Activated CD4-positive, alpha-beta T cell treated with anti-CD3 and anti-CD28 coated beads, Interleukin-2, amount 50 U/mL, for 24 hours (primary cell): ENCODE measurements around the gene AP3S1.
"Not testable (repeated sequence)": the region's sequence is repeated elsewhere in the genome, so short reads cannot be mapped to it uniquely, and the experiment has no call there.

Experiments used
- DNase-seq, 2 donors: peaks; one replicate each; pipeline ENCODE4 v3.0.0-alpha.2; 2020; ENCODE audit warnings: low read depth in 1 of 2, low spot score in 1 of 2

The AP3S1 gene

GRCh38 chr5:115824983-115825382 lies 16.8 kb upstream of the AP3S1 start:
- not testable (repeated sequence) for DNase-seq

GRCh38 chr5:115825948-115826347 lies 15.8 kb upstream of the AP3S1 start:
- DNase-seq = no peak

- DNase-seq = no peak
Observed at GRCh38 chr5:115829913-115830312, 11.8 kb upstream of the AP3S1 start.

DNA sequence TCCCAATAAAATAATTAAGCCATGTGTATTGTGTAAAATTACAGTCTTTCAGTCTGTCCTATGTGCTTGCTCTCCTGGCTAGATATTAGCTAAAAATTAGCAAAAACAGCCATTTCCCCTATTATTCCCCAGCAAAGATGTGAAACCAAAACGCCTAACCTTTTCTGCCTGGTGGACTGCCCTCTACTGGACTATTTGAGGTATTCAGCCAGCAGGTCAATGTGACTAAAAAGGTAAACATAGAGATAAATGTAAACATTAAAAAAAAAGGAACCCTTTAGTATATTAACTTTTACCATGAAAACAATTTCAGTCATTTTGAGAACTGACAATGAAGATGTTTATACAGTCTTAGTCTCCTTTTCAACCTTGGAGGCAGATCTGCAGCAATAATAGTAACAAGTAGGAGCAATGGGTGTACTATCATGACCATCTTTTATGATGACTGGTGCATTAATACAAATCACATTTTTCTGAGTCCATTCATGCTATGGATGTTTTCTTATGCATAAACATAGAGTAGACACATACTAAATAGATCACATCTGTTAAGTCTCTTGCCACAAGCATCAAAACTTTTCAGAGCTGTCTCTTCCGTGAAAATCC lies 10.5 kb upstream of the AP3S1 start:
- DNase-seq = no peak

- DNase-seq = no peak
Observed at GRCh38 chr5:115835481-115835880, 6.3 kb upstream of the AP3S1 start.

- DNase-seq = no peak
Observed at GRCh38 chr5:115838885-115839518, 2.7 kb upstream of the AP3S1 start.

DNA sequence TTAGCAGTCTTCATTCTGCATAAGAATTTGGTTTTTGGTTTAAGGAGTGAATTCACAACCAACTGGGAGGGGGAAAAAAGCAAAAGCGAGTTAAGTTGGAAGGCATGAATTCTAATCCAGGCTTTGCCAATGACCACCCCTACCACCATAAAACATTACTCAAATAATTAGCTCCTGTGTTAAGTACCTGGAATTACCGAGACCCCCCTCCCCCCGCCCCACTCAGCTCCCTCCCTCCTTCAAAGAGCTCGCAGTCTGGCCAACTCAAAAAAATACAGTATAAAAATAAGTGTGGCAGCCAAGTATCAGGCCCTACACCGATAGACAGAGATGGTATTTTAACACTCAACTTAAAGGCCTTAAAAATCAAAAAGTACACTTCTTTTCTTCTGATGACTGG lies 862 bp upstream of the AP3S1 start:
- DNase-seq = no peak

DNA sequence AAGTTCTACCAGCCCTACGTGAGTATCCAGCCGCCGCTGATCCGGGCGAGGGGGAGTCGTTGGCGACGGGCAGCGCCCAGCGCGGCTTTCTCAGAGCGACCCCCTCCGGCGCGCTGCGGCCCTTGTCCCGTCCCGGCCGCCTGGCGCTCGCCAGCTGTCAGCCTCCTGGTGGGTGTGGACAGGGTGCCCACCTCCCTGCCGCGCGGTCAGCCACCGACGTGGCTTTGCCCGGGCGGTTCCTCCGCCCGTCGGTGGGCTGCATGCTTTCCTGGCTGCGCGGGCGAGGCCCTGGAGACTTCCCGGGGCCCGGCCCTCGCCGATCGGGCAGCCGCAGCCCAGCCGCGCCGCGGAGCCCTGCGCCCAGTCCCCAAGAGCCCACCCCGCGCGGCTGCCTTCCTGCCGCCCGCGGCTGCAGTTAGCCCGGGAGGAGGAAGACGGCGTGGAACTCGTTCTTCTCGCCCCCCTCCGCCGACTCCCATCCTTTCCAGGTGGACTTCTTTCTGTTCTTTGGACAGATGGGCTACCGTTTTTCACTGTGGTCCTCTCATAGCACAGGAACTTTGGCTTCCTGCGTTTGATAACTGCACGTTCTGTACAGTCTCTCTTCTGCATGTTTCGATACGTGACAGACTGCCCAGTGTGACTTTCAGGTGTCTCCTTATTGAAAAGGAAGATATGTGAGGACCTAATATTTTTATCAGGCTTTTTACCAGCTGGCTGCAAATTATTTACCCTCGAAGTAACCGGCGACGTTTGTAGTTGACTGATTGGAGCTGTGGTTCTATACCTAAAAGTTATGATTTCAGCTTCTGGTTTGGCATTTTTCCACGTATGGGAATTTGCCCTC lies 577 bp downstream of the AP3S1 start:
- no peak for DNase-seq

DNA sequence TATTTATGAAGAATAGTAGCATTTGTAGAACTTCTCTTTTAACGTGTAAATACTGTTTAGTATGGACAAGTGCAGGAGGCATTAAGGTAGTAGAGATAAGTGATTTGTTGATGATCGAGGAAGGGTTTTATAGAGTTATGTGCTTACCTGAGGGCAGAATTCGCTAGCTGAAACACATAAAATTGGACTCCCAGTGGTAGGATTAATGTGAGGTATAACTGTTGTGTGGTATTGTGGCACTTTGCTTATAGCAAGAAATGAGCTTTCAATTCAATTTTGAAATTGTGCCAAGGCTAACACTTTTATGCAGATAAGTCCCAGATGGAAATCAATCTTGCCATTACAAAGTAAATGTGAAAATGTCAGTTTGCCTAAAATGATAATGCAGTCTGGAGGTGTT lies 1.2 kb downstream of the AP3S1 start:
- no peak for DNase-seq

- no peak for DNase-seq
Observed at GRCh38 chr5:115843444-115844130, 1.9 kb downstream of the AP3S1 start.

DNA sequence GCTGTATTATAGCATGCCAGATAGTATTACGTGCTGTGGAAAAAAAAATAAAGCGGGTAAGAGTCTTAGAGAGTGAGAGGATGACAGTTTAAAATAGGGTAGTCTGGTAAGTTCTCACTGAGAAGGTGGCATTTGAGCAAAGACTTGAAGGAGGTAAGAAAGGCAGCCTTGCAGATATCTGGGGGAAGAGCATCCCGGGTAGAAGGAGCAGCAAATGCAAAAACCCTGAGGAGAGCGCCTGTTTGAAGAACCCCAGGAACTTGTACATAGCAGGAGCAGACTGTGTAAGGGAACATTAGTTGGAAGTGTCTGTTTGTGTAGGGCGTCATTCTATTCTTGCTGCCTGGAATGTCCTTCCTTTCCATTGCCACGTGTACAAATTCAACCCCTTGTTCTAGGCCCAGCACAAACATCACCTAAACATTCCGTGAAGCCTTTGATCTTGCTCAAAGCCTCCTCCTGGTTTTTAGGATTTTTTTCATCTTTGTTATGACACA lies 2.6 kb downstream of the AP3S1 start:
- DNase-seq = no peak

DNA sequence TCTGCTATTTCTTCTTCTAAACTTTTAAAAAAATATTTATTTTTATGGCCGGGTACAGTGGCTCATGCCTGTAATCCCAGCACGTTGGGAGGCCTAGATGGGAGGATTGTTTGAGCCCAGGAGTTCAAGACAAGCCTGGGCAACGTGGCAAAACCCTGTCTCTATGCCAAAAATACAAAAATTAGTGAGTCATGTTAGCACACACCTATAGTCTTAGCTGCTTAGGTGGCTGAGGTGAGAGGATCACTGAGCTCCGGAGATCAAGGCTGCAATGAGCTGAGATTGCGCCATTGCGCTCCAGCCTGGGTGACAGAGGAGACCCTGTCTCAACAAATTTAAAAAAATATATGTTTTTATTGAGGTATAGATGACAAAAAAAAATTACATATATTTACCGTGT lies 5.6 kb downstream of the AP3S1 start:
- no peak for DNase-seq

DNA sequence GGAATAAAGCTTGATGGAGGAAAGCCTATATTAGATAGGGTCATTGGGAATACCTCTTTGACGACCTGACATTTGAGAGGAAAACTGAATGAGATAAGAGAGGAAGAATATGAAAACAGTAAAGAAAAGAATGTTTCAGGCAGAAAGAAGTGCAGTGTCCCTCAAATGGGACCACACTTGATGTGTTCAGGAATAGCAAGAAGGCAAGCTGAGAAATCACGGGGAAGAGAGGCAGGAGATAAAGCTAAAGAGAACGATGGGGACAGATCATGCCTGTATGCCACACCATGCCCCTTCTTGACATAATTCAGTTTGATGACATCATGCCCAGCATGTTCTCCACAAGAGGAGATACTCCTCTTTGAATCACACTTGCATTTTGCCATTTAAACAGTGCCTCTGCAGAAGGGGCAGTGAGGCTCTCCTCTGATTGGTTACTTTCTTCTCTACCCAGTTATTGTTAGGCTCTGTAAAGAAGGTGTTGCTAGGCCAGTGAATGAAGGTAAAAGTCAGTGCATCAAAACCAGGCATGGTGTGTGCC lies 7.6 kb downstream of the AP3S1 start:
- DNase-seq = no peak

DNA sequence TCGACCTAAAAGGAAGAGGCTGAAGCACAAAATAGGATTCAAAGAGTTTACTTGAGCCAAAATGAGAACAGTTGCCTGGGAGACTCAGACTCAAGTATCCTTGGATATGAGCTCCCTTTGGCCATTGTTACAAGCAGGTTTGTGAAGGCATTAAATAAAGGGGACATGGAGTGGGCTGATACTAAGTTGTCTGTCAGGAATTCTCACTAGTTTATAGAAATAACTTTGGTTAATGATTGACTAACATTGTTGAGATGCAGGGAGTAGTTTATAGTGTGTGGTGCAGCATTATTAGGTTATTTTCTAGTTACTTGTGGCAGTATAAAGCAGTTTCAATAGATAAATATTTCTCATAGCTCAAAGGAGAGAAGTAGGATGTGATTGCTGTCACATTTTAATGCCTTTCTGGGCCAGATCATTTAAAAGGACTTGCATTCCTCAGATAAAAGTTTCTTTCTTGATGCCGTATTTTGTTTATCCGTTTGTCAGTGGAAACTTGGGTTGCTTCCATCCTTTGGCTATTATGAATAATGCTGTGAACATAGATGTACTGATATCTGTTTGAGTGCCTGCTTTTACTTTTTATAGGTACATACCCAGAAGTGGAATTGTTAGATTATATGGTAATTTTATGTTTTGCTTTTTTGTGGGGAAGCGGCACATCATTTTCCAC lies 9.1 kb downstream of the AP3S1 start:
- no peak for DNase-seq

DNA sequence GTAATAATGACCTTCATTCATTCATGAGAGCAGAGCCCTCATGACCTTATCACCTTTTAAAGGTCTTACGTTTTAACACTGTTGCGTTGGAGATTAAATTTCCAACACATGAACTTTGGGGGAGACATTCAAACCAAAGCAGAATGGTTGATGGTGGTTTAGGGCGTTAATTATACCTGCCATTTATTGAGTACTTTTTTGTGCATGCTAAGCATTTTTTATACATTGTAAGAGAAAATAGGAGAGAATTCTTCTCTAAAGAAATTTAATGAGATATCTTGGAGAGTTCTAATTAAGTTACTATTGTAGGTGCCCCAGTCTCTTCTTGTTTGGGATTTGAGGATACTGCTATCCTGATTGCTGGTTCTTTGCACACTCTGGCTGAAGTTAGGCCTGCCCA lies 12.4 kb downstream of the AP3S1 start:
- DNase-seq = no peak

- DNase-seq = no peak
Observed at GRCh38 chr5:115855959-115856358, 14.2 kb downstream of the AP3S1 start.

DNA sequence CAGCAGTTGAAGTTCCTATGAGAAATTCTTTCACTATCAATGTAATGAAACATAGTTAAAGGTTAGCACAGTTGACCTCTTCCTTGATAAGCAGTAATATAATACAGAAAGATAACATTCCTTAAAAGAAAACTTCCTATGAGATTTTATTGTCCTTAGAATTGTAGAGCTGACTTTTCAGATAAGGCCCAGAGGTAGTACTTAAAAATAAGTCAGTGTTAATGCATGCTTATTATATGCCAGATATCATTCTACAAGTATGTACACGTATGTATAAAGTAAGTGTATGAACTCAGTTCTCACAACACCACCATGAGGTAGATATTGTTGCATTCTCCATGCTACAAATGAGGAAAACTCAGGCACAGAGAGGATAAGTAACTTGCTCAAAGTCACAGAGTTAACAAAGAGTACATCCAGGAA lies 15.3 kb downstream of the AP3S1 start:
- no peak for DNase-seq

GRCh38 chr5:115857626-115858349 lies 16.1 kb downstream of the AP3S1 start:
- DNase-seq = no peak

GRCh38 chr5:115858396-115858795 lies 16.7 kb downstream of the AP3S1 start:
- DNase-seq = no peak

DNA sequence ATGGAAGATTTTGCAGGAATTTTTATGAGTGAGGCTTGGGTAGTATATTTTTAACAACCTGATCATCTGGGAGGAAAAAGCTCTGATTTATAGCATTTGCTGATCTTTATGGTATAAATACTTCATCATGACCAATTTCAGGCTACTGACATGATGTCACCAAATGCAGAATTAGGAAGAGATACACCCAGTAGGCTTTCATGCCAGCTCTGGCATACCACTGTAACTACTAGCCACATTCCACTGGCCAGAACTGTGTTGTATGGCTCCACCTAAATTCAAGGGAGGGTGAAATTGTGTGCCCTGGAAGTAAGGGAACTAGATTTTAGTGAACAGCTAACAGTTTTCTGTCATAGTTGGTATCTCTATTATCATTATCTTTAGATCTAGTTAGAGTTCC lies 17.6 kb downstream of the AP3S1 start:
- DNase-seq = no peak
